ENCODE measurements around the gene MRO.

MRO gene

DNA sequence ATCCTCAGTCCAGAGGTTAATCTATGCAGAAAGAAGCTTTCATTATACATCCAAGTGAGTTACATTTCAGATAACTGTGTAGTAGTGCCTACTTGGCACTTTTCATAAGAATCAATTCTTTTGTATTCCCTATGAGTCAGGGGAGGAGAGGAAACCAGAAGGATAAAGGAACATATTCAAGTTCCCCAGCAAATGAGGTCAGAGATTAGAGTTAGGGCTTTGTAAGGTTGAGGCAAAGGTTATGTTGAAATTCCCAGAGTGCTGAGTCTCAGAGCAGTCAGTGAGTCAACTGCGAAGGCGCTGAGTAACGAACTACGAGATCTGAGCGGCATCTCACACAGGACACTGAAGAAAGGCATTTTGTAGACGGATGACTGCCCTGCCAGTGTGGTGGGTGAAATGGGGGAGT lies 34.1 kb upstream of the MRO start:
- Histone ChIP-seq H3K27ac (ENCODE audit: low read depth, low read length) (no peak overlapping the region), H3K4me2 (ENCODE audit: low read length) (no peak overlapping the region), H3K36me3 (ENCODE audit: control insufficient read depth, low read length) (no peaks in the 10 kb centered on the region), H3K9me2 (replicated peaks; ENCODE audit: control insufficient read depth, low read length) (no peaks in the 10 kb centered on the region), H3K4me3 (ENCODE audit: low read length) (no peak overlapping the region), H4K20me1 (ENCODE audit: control insufficient read depth, insufficient read depth, low read depth, low read length) (no peaks in the 10 kb centered on the region), H3K9me3 (ENCODE audit: control insufficient read depth, insufficient read depth, low read length) (no peaks in the 10 kb centered on the region), H3F3A (ENCODE audit: control insufficient read depth, insufficient read depth) (no peaks in the 10 kb centered on the region), H3K27me3 (ENCODE audit: control insufficient read depth, low read length) (peaks cover 4% of the 10 kb centered on the region; the same call in 1 of the 2 replicates), H3K4me1 (ENCODE audit: control insufficient read depth, low read length) (no peaks in the 10 kb centered on the region), H3K79me2 (ENCODE audit: control insufficient read depth, low read length) (no peaks in the 10 kb centered on the region)
- TF ChIP-seq, protein P1, sequence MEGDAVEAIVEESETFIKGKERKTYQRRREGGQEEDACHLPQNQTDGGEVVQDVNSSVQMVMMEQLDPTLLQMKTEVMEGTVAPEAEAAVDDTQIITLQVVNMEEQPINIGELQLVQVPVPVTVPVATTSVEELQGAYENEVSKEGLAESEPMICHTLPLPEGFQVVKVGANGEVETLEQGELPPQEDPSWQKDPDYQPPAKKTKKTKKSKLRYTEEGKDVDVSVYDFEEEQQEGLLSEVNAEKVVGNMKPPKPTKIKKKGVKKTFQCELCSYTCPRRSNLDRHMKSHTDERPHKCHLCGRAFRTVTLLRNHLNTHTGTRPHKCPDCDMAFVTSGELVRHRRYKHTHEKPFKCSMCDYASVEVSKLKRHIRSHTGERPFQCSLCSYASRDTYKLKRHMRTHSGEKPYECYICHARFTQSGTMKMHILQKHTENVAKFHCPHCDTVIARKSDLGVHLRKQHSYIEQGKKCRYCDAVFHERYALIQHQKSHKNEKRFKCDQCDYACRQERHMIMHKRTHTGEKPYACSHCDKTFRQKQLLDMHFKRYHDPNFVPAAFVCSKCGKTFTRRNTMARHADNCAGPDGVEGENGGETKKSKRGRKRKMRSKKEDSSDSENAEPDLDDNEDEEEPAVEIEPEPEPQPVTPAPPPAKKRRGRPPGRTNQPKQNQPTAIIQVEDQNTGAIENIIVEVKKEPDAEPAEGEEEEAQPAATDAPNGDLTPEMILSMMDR (IDR thresholded peaks at IDR 0.05; ENCODE audit: low read depth, low read length, poor library complexity, severe bottlenecking): no peak
- no peak for TF ChIP-seq EZH2phosphoT487 (IDR thresholded peaks at IDR 0.05; ENCODE audit: borderline replicate concordance, low read length)

DNA sequence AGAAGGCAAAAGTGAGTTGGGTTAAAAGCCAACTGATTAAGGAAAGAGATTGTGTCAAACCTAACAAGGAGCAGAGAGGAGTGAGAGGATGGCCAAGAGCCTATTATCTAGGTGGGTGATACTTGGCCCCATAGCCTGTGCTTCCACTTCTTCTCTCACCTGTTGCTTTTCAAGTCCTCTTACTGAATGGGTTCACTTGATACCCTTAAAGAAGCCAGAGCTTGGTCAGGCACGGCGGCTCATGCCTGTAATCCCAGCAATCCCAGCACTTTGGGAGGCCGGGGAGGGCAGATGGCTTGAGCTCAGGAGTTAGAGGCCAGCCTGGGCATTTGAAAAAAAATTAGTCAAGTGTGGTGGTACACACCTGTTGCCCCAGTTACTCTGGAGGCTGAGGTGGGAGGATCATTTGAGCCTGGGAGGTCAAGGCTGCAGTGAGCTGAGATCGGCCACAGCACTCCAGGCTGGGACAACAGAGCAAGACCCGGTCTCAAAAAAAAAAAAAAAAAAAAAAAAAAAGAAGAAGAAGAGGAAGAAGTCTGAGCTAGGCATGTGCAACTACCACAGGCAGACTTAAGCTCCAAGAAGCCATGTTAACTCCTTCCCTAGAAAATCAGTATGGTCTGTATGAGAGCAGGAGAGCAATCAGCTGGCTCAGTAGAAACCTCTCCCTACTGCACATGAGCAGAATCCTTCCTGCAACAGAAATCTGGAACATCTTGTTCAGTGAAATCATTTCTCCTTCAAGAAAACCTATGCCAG lies 30.7 kb upstream of the MRO start:
- Histone ChIP-seq H3K9me2 (replicated peaks; ENCODE audit: control insufficient read depth, low read length) (no peaks in the 10 kb centered on the region), H3K9me3 (ENCODE audit: control insufficient read depth, insufficient read depth, low read length) (no peaks in the 10 kb centered on the region), H3K4me1 (ENCODE audit: control insufficient read depth, low read length) (no peaks in the 10 kb centered on the region), H3K4me2 (ENCODE audit: low read length) (no peak overlapping the region), H3F3A (ENCODE audit: control insufficient read depth, insufficient read depth) (no peaks in the 10 kb centered on the region), H3K4me3 (ENCODE audit: low read length) (no peak overlapping the region), H3K79me2 (ENCODE audit: control insufficient read depth, low read length) (no peaks in the 10 kb centered on the region), H3K36me3 (ENCODE audit: control insufficient read depth, low read length) (no peaks in the 10 kb centered on the region), H3K27me3 (ENCODE audit: control insufficient read depth, low read length) (peaks cover 4% of the 10 kb centered on the region; the same call in 1 of the 2 replicates), H4K20me1 (ENCODE audit: control insufficient read depth, insufficient read depth, low read depth, low read length) (no peaks in the 10 kb centered on the region), H3K27ac (ENCODE audit: low read depth, low read length) (no peak overlapping the region)
- TF ChIP-seq EZH2phosphoT487 (IDR thresholded peaks at IDR 0.05; ENCODE audit: borderline replicate concordance, low read length): no peak
- TF ChIP-seq, protein P1 (IDR thresholded peaks at IDR 0.05; ENCODE audit: low read depth, low read length, poor library complexity, severe bottlenecking): no peak

DNA sequence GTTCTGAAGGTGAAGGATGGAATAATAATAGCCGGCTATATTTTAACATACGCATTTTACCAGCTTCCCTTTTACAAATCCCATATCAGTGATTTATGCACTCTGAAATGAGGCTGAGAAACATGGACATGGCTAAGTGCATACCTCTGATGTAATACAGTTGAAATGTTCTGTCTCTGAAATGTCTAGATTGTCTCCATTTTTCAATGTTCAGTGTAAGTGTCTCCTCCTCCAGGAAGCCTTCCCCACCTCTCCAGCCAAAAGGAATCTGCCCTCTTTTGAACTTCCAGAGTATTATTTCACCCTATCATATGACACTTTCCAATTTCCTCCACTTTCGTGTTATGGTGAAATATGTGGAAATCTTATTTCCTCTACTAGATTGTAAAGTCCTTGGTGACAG lies 29.6 kb upstream of the MRO start:
- Histone ChIP-seq H3F3A (ENCODE audit: control insufficient read depth, insufficient read depth) (no peaks in the 10 kb centered on the region), H4K20me1 (ENCODE audit: control insufficient read depth, insufficient read depth, low read depth, low read length) (no peaks in the 10 kb centered on the region), H3K9me3 (ENCODE audit: control insufficient read depth, insufficient read depth, low read length) (no peaks in the 10 kb centered on the region), H3K79me2 (ENCODE audit: control insufficient read depth, low read length) (no peaks in the 10 kb centered on the region), H3K4me1 (ENCODE audit: control insufficient read depth, low read length) (no peaks in the 10 kb centered on the region), H3K27ac (ENCODE audit: low read depth, low read length) (no peak overlapping the region), H3K9me2 (replicated peaks; ENCODE audit: control insufficient read depth, low read length) (no peaks in the 10 kb centered on the region), H3K36me3 (ENCODE audit: control insufficient read depth, low read length) (no peaks in the 10 kb centered on the region), H3K4me2 (ENCODE audit: low read length) (no peak overlapping the region), H3K27me3 (ENCODE audit: control insufficient read depth, low read length) (peaks cover 4% of the 10 kb centered on the region; the same call in 1 of the 2 replicates), H3K4me3 (ENCODE audit: low read length) (no peak overlapping the region)
- TF ChIP-seq EZH2phosphoT487 (IDR thresholded peaks at IDR 0.05; ENCODE audit: borderline replicate concordance, low read length): no peak
- TF ChIP-seq, protein P1 (IDR thresholded peaks at IDR 0.05; ENCODE audit: low read depth, low read length, poor library complexity, severe bottlenecking): no peak
